GM23338 (cell line): ENCODE results near the gene NPAS2. TPM values are rescaled to one million over a fixed set of nuclear protein-coding genes. Genes with fewer than 3 reads are reported as not detected.

Source experiments
- ATAC-seq: fragments of 200-7000 bp; cut with Tn5 transposase; 3 replicates; pipeline ENCODE4 v1.9.1; 2020
- DNase-seq: peaks from one replicate; pipeline ENCODE4 v3.0.0-alpha.2; 2015; ENCODE audit warnings: low spot score
- H2AFZ ChIP-seq: fragments of 200-600 bp; sonication (generic); 2 replicates; pipeline ENCODE4 v1.8.0; 2016; ENCODE audit warnings: antibody characterized with exemption, mild to moderate bottlenecking, moderate library complexity
- H3F3A ChIP-seq: fragments of 200-600 bp; sonication (generic); replicated peaks from 2 replicates; pipeline ENCODE4 v1.8.0; 2017; ENCODE audit warnings: antibody characterized with exemption, mixed run types, low read depth
- H3K27ac ChIP-seq: fragments of 200-600 bp; sonication (generic); 2 replicates; pipeline ENCODE4 v1.6.1; 2016; ENCODE audit warnings: low read depth
- H3K27me3 ChIP-seq: fragments of 200-600 bp; sonication (generic); 2 replicates; pipeline ENCODE4 v1.8.0; 2016; ENCODE audit warnings: mild to moderate bottlenecking, mixed run types, moderate library complexity; ENCODE audit not compliant: insufficient read depth
- H3K36me3 ChIP-seq: fragments of 200-600 bp; sonication (generic); 2 replicates; pipeline ENCODE4 v1.8.0; 2016; ENCODE audit warnings: mild to moderate bottlenecking; ENCODE audit not compliant: insufficient read depth
- H3K4me1 ChIP-seq: fragments of 200-600 bp; sonication (generic); 2 replicates; pipeline ENCODE4 v1.8.0; 2016; ENCODE audit warnings: mild to moderate bottlenecking, moderate library complexity; ENCODE audit not compliant: insufficient read depth
- H3K4me2 ChIP-seq: fragments of 200-600 bp; sonication (generic); 2 replicates; pipeline ENCODE4 v1.7.1; 2017; ENCODE audit warnings: mixed run types
- H3K4me3 ChIP-seq: fragments of 200-600 bp; sonication (generic); 2 replicates; pipeline ENCODE4 v1.6.1; 2016; ENCODE audit warnings: mixed run types
- H3K79me2 ChIP-seq: fragments of 200-600 bp; sonication (generic); replicated peaks from 2 replicates; pipeline ENCODE4 v1.8.0; 2017; ENCODE audit warnings: mild to moderate bottlenecking; ENCODE audit not compliant: insufficient read depth
- H3K9me2 ChIP-seq: fragments of 200-600 bp; sonication (generic); 2 replicates; pipeline ENCODE4 v1.8.0; 2017; ENCODE audit not compliant: insufficient read depth
- H4K20me1 ChIP-seq: fragments of 200-600 bp; sonication (generic); replicated peaks from 2 replicates; pipeline ENCODE4 v1.8.0; 2017; ENCODE audit warnings: mild to moderate bottlenecking; ENCODE audit not compliant: insufficient read depth
- H3K27ac Mint-ChIP-seq: 2 replicates; pipeline ENCODE4 v1.8.0; 2020; ENCODE audit warnings: inconsistent platforms, mild to moderate bottlenecking, moderate library complexity, mixed read lengths
- H3K27me3 Mint-ChIP-seq: 3 replicates; pipeline ENCODE4 v1.8.0; 2022; ENCODE audit warnings: low read depth, mild to moderate bottlenecking, moderate library complexity, mixed read lengths, inconsistent platforms; ENCODE audit not compliant: insufficient read depth, poor library complexity
- H3K36me3 Mint-ChIP-seq: 3 replicates; pipeline ENCODE4 v1.8.0; 2021; ENCODE audit warnings: low read depth, mild to moderate bottlenecking, inconsistent platforms, moderate library complexity, mixed read lengths
- H3K4me1 Mint-ChIP-seq: 3 replicates; pipeline ENCODE4 v1.8.0; 2020; ENCODE audit warnings: mild to moderate bottlenecking, inconsistent platforms, mixed read lengths
- H3K4me3 Mint-ChIP-seq: 3 replicates; pipeline ENCODE4 v1.8.0; 2021; ENCODE audit warnings: moderate library complexity, mild to moderate bottlenecking, inconsistent platforms, mixed read lengths
- H3K9me3 Mint-ChIP-seq: 3 replicates; pipeline ENCODE4 v1.8.0; 2020; ENCODE audit warnings: moderate library complexity, mild to moderate bottlenecking, inconsistent platforms, mixed read lengths
- CREB1 ChIP-seq: fragments of 250-450 bp; sonication (Bioruptor Pico); IDR thresholded peaks from 2 replicates; pipeline ENCODE4 v1.5.0; 2020; ENCODE audit warnings: low read depth, mild to moderate bottlenecking, moderate library complexity
- EZH2 ChIP-seq: fragments of 200-600 bp; sonication (generic); IDR thresholded peaks from one replicate; pipeline ENCODE4 v1.8.0; 2017; ENCODE audit warnings: antibody characterized with exemption, mild to moderate bottlenecking, low read depth; ENCODE audit not compliant: unreplicated experiment
- EZH2phosphoT487 ChIP-seq: fragments of 200-600 bp; sonication (generic); IDR thresholded peaks from one replicate; pipeline ENCODE4 v1.8.1; 2018; ENCODE audit warnings: antibody characterized with exemption; ENCODE audit not compliant: unreplicated experiment
- JUNB ChIP-seq: IDR thresholded peaks from one replicate; pipeline ENCODE4 v1.6.1; 2016; ENCODE audit warnings: antibody characterized with exemption; ENCODE audit not compliant: unreplicated experiment
- NANOG ChIP-seq: IDR thresholded peaks from 2 replicates; pipeline ENCODE4 v1.6.1; 2016; ENCODE audit warnings: antibody characterized with exemption, borderline replicate concordance
- POLR2AphosphoS5 ChIP-seq: IDR thresholded peaks from 2 replicates; pipeline ENCODE4 v1.6.1; 2016; ENCODE audit warnings: antibody characterized with exemption, low read depth
- STAT1 ChIP-seq: IDR thresholded peaks from one replicate; pipeline ENCODE4 v1.6.1; 2016; ENCODE audit warnings: antibody characterized with exemption; ENCODE audit not compliant: unreplicated experiment
- ZNF114 ChIP-seq: fragments of 250-450 bp; sonication (Bioruptor Pico); IDR thresholded peaks from 2 replicates; pipeline ENCODE4 v1.5.0; 2020; ENCODE audit warnings: mild to moderate bottlenecking, moderate library complexity
- ZNF331 ChIP-seq: fragments of 250-450 bp; sonication (Bioruptor Pico); IDR thresholded peaks from 2 replicates; pipeline ENCODE4 v1.5.0; 2020; ENCODE audit warnings: low read depth, mild to moderate bottlenecking, moderate library complexity
- polyA plus RNA-seq: library from polyadenylated mRNA; unstranded; fragments of >200 nt; fragmentation: Nextera tagmentation; extraction: Ambion mirVana; gene quantifications from 2 replicates; pipeline ENCODE4 v1.2.1, GENCODE V29; 2016
- total RNA-seq: library from RNA; depleted of rRNA; stranded (reverse); fragments of >200 nt; shearing (Covaris generic); gene quantifications from 2 replicates; pipeline ENCODE4 v1.2.3, GENCODE V29; 2014
- TF ChIP-seq, protein P1 (sequence below): IDR thresholded peaks from one replicate; pipeline ENCODE4 v1.6.1; 2018; ENCODE audit warnings: antibody characterized with exemption; ENCODE audit not compliant: unreplicated experiment
- TF ChIP-seq, protein P2 (sequence below): IDR thresholded peaks from 2 replicates; pipeline ENCODE4 v1.6.1; 2016; ENCODE audit warnings: antibody characterized with exemption
- TF ChIP-seq, protein P3 (sequence below): fragments of 250-450 bp; sonication (Bioruptor Pico); IDR thresholded peaks from 2 replicates; pipeline ENCODE4 v1.5.0; 2020; ENCODE audit warnings: mild to moderate bottlenecking, moderate library complexity
- TF ChIP-seq, protein P4 (sequence below), 2 experiments: fragments of 200-600 bp in 1 of 2; sonication (generic) in 1 of 2; conservative IDR thresholded peaks; 2 replicates each; pipeline versions ENCODE4 v1.5.1 to v1.6.1; 2016 to 2017; ENCODE audit warnings: antibody characterized with exemption in 2 of 2, low read depth in 2 of 2, mild to moderate bottlenecking in 2 of 2, moderate library complexity in 1 of 2

NPAS2 gene
- total and polyA plus RNA-seq, 2 experiments from 2014 or later, result 0.56 to 1.1 TPM

GRCh38 chr2:100835006-100835659 is 15.2 kb downstream of the NPAS2 start:
- Mint-ChIP-seq H3K4me3 (no peak overlapping the region), H3K4me1 (no peaks in the 10 kb centered on the region), H3K27me3 (peaks cover 2% of the 10 kb centered on the region), H3K27ac (no peak overlapping the region), H3K36me3 (no peaks in the 10 kb centered on the region), H3K9me3 (no peaks in the 10 kb centered on the region)
- Histone ChIP-seq H3K36me3 (no peaks in the 10 kb centered on the region), H3K79me2 (no peaks in the 10 kb centered on the region), H3K4me2 (no peak overlapping the region), H3K9me2 (no peaks in the 10 kb centered on the region), H3K4me3 (no peak overlapping the region), H3K4me1 (no peaks in the 10 kb centered on the region), H3K27ac (no peak overlapping the region), H3K27me3 (no peaks in the 10 kb centered on the region), H4K20me1 (no peaks in the 10 kb centered on the region), H3F3A (no peaks in the 10 kb centered on the region), H2AFZ (no peak overlapping the region)
- TF ChIP-seq EZH2, result no peak
- TF ChIP-seq STAT1, result no peak
- TF ChIP-seq, protein P1, sequence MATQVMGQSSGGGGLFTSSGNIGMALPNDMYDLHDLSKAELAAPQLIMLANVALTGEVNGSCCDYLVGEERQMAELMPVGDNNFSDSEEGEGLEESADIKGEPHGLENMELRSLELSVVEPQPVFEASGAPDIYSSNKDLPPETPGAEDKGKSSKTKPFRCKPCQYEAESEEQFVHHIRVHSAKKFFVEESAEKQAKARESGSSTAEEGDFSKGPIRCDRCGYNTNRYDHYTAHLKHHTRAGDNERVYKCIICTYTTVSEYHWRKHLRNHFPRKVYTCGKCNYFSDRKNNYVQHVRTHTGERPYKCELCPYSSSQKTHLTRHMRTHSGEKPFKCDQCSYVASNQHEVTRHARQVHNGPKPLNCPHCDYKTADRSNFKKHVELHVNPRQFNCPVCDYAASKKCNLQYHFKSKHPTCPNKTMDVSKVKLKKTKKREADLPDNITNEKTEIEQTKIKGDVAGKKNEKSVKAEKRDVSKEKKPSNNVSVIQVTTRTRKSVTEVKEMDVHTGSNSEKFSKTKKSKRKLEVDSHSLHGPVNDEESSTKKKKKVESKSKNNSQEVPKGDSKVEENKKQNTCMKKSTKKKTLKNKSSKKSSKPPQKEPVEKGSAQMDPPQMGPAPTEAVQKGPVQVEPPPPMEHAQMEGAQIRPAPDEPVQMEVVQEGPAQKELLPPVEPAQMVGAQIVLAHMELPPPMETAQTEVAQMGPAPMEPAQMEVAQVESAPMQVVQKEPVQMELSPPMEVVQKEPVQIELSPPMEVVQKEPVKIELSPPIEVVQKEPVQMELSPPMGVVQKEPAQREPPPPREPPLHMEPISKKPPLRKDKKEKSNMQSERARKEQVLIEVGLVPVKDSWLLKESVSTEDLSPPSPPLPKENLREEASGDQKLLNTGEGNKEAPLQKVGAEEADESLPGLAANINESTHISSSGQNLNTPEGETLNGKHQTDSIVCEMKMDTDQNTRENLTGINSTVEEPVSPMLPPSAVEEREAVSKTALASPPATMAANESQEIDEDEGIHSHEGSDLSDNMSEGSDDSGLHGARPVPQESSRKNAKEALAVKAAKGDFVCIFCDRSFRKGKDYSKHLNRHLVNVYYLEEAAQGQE, result no peak
- TF ChIP-seq, protein P2, sequence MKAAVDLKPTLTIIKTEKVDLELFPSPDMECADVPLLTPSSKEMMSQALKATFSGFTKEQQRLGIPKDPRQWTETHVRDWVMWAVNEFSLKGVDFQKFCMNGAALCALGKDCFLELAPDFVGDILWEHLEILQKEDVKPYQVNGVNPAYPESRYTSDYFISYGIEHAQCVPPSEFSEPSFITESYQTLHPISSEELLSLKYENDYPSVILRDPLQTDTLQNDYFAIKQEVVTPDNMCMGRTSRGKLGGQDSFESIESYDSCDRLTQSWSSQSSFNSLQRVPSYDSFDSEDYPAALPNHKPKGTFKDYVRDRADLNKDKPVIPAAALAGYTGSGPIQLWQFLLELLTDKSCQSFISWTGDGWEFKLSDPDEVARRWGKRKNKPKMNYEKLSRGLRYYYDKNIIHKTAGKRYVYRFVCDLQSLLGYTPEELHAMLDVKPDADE, result no peak
- no peak for TF ChIP-seq POLR2AphosphoS5
- TF ChIP-seq EZH2phosphoT487, result no peak
- TF ChIP-seq ZNF331 (CRISPR knock-in tag), result no peak
- TF ChIP-seq CREB1 (CRISPR knock-in tag), result no peak
- no peak for TF ChIP-seq JUNB
- TF ChIP-seq NANOG, result no peak
- TF ChIP-seq, protein P3, sequence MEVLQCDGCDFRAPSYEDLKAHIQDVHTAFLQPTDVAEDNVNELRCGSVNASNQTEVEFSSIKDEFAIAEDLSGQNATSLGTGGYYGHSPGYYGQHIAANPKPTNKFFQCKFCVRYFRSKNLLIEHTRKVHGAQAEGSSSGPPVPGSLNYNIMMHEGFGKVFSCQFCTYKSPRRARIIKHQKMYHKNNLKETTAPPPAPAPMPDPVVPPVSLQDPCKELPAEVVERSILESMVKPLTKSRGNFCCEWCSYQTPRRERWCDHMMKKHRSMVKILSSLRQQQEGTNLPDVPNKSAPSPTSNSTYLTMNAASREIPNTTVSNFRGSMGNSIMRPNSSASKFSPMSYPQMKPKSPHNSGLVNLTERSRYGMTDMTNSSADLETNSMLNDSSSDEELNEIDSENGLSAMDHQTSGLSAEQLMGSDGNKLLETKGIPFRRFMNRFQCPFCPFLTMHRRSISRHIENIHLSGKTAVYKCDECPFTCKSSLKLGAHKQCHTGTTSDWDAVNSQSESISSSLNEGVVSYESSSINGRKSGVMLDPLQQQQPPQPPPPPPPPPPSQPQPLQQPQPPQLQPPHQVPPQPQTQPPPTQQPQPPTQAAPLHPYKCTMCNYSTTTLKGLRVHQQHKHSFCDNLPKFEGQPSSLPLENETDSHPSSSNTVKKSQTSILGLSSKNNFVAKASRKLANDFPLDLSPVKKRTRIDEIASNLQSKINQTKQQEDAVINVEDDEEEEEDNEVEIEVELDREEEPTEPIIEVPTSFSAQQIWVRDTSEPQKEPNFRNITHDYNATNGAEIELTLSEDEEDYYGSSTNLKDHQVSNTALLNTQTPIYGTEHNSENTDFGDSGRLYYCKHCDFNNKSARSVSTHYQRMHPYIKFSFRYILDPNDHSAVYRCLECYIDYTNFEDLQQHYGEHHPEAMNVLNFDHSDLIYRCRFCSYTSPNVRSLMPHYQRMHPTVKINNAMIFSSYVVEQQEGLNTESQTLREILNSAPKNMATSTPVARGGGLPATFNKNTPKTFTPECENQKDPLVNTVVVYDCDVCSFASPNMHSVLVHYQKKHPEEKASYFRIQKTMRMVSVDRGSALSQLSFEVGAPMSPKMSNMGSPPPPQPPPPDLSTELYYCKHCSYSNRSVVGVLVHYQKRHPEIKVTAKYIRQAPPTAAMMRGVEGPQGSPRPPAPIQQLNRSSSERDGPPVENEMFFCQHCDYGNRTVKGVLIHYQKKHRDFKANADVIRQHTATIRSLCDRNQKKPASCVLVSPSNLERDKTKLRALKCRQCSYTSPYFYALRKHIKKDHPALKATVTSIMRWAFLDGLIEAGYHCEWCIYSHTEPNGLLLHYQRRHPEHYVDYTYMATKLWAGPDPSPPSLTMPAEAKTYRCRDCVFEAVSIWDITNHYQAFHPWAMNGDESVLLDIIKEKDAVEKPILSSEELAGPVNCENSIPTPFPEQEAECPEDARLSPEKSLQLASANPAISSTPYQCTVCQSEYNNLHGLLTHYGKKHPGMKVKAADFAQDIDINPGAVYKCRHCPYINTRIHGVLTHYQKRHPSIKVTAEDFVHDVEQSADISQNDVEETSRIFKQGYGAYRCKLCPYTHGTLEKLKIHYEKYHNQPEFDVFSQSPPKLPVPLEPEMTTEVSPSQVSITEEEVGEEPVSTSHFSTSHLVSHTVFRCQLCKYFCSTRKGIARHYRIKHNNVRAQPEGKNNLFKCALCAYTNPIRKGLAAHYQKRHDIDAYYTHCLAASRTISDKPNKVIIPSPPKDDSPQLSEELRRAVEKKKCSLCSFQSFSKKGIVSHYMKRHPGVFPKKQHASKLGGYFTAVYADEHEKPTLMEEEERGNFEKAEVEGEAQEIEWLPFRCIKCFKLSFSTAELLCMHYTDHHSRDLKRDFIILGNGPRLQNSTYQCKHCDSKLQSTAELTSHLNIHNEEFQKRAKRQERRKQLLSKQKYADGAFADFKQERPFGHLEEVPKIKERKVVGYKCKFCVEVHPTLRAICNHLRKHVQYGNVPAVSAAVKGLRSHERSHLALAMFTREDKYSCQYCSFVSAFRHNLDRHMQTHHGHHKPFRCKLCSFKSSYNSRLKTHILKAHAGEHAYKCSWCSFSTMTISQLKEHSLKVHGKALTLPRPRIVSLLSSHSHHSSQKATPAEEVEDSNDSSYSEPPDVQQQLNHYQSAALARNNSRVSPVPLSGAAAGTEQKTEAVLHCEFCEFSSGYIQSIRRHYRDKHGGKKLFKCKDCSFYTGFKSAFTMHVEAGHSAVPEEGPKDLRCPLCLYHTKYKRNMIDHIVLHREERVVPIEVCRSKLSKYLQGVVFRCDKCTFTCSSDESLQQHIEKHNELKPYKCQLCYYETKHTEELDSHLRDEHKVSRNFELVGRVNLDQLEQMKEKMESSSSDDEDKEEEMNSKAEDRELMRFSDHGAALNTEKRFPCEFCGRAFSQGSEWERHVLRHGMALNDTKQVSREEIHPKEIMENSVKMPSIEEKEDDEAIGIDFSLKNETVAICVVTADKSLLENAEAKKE (CRISPR knock-in tag), result no peak
- TF ChIP-seq, protein P4, sequence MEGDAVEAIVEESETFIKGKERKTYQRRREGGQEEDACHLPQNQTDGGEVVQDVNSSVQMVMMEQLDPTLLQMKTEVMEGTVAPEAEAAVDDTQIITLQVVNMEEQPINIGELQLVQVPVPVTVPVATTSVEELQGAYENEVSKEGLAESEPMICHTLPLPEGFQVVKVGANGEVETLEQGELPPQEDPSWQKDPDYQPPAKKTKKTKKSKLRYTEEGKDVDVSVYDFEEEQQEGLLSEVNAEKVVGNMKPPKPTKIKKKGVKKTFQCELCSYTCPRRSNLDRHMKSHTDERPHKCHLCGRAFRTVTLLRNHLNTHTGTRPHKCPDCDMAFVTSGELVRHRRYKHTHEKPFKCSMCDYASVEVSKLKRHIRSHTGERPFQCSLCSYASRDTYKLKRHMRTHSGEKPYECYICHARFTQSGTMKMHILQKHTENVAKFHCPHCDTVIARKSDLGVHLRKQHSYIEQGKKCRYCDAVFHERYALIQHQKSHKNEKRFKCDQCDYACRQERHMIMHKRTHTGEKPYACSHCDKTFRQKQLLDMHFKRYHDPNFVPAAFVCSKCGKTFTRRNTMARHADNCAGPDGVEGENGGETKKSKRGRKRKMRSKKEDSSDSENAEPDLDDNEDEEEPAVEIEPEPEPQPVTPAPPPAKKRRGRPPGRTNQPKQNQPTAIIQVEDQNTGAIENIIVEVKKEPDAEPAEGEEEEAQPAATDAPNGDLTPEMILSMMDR (conservative IDR thresholded peaks at IDR 0.05; ENCODE audit: low read depth in 2 of 2), result no peak
- TF ChIP-seq ZNF114 (CRISPR knock-in tag), result no peak
- ATAC-seq, result no peak
- DNase-seq, result no peak
